ENCODE results near the gene MELK. TPM values are rescaled to one million over a fixed set of nuclear protein-coding genes. Genes with fewer than 3 reads are reported as not detected.

The MELK gene
- total RNA-seq, 4 donors from 2014 or later = 0.29 TPM; not detected in 3

DNA sequence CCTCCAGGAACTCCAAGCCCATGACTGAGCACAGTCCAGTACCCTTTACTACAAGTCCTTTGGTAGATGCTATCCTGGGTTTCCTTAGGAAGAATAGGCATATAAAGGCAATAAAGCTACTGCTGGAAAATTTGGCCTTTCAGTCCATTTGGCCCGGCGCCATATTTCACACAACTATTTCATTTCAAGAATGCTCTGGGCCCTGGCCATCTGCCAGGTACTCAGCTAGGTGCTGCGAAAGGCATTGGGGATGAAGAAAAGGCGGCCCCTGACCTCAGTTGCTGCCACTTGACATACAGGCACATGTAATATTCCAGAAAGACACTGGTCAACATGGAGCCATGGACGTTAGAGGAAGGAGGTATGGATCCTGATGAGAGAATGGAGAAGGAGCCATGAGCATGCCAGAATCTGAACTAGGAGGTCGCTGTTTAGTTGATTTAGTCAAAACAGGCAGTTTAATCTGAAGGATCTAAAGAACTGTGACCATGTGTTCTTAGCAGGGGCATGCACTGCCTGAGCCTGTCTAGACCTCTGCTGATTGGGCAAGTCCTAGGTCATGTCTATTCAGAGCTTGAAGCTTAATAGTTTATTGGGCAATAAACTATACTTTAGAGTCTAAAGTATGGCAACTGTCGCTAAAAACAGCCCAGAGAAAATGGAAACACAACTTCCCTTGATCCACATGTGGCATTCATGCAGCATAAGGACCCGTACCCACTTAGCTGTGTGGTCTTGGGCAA, 149.3 kb downstream of the MELK start:
- no peaks in the 10 kb centered on the region for H3K27me3 ChIP-seq
- H3K27ac ChIP-seq = no peak overlapping the region
- no peaks in the 10 kb centered on the region for H3K4me1 ChIP-seq
- no peaks in the 10 kb centered on the region for H3K36me3 ChIP-seq
- in situ Hi-C loops (cut with MboI; ENCODE audit: low sequenced_read_pairs in 4 of 4) = loop anchor here in 1 of 4 donors (25.0 kb wide), 2 partner anchors 90 to 285 kb away; no protein-coding TSS in a partner anchor
- TF ChIP-seq POLR2A (IDR thresholded peaks at IDR 0.05) = no peak
- TF ChIP-seq, protein P1, sequence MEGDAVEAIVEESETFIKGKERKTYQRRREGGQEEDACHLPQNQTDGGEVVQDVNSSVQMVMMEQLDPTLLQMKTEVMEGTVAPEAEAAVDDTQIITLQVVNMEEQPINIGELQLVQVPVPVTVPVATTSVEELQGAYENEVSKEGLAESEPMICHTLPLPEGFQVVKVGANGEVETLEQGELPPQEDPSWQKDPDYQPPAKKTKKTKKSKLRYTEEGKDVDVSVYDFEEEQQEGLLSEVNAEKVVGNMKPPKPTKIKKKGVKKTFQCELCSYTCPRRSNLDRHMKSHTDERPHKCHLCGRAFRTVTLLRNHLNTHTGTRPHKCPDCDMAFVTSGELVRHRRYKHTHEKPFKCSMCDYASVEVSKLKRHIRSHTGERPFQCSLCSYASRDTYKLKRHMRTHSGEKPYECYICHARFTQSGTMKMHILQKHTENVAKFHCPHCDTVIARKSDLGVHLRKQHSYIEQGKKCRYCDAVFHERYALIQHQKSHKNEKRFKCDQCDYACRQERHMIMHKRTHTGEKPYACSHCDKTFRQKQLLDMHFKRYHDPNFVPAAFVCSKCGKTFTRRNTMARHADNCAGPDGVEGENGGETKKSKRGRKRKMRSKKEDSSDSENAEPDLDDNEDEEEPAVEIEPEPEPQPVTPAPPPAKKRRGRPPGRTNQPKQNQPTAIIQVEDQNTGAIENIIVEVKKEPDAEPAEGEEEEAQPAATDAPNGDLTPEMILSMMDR (IDR thresholded peaks at IDR 0.05 in 4 of 5, conservative IDR thresholded peaks at IDR 0.05 in 1 of 5) = no peak
- ATAC-seq = no peak
- H3K4me3 ChIP-seq = no peak overlapping the region
- H3K9me3 ChIP-seq = no peaks in the 10 kb centered on the region
- intact Hi-C loops (cut with DNase I; ENCODE audit: low total_unique reads) = no loop called here
- no peak for DNase-seq

DNA sequence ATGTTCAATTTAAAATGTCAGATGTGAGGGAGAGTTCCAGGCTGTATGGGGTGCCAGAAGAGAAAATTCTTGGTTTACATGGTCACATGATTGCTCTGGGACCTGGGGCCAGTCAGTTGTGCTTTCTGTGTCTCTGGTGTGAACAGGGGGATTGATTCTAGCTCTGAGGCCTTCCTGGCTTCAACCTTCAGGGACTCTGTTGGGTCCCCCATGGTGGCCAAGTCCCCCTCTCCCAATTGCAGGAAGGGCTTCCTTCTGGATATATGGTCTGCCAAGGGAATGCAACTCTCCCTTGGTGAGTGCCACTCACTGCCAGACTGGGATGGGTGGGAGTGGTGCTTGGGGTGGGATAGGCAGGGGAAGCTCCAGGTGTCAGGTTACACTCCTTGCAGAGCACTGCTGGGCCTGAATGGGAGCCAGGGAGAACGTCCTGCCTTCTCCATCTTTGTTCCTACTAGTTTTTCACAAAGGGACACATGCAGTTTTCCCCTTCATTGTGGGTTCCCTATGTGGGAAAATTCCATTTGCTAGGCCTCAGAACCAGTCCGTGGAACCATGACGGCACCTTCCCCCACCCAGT, 153.2 kb downstream of the MELK start:
- DNase-seq = no peak
- intact Hi-C loops (cut with DNase I; ENCODE audit: low total_unique reads) = no loop called here
- TF ChIP-seq POLR2A (IDR thresholded peaks at IDR 0.05) = no peak
- TF ChIP-seq, protein P1 (IDR thresholded peaks at IDR 0.05 in 4 of 5, conservative IDR thresholded peaks at IDR 0.05 in 1 of 5) = no peak
- H3K27me3 ChIP-seq = no peaks in the 10 kb centered on the region
- H3K4me3 ChIP-seq = no peak overlapping the region
- no peaks in the 10 kb centered on the region for H3K9me3 ChIP-seq
- no peaks in the 10 kb centered on the region for H3K4me1 ChIP-seq
- in situ Hi-C loops (cut with MboI; ENCODE audit: low sequenced_read_pairs in 4 of 4) = no loop called here
- no peak for ATAC-seq
- no peaks in the 10 kb centered on the region for H3K36me3 ChIP-seq
- no peak overlapping the region for H3K27ac ChIP-seq

Other genes starting within 250 kb of the MELK start
- gene RNF38, start 172.6 kb upstream of the MELK start, total RNA-seq = 10 to 100 TPM; 15.7 to 24.8 (median 20.7) TPM

Data from gastrocnemius medialis (tissue), 4 donors.